ELR (cell line): Measurements from ENCODE around the gene SMAGP.

Experiments
- DNase-seq: peaks from one replicate; pipeline ENCODE4 v3.0.0-alpha.2; 2015; ENCODE audit warnings: low read depth

The SMAGP gene

GRCh38 chr12:51196547-51196946, 73.7 kb downstream of the SMAGP start:
- DNase-seq: no peak

- no peak for DNase-seq
Observed at GRCh38 chr12:51195841-51196240, 74.4 kb downstream of the SMAGP start.
